ENCODE results near the gene PACS2.

GRCh38 chr14:105351920-105352851, 37.6 kb downstream of the PACS2 start:
- TF ChIP-seq CTCF (conservative IDR thresholded peaks at IDR 0.05; ENCODE audit: low read depth, low read length) = peak; percentile 81
- no peak for TF ChIP-seq EZH2 (IDR thresholded peaks at IDR 0.05; ENCODE audit: low read length, unreplicated experiment)
